ENCODE results near the gene UHRF2. TPM values are rescaled to one million over a fixed set of nuclear protein-coding genes. Genes with fewer than 3 reads are reported as not detected.

Gene UHRF2
- polyA plus RNA-seq, 4 donors = 55.0 to 82.6 (median 70.4) TPM

- no peak for DNase-seq (ENCODE audit: low read depth in 4 of 4, low spot score in 2 of 4)
Observed at GRCh38 chr9:6552498-6553121, 139.6 kb downstream of the UHRF2 start.

- DNase-seq (ENCODE audit: low read depth in 4 of 4, low spot score in 2 of 4) = no peak
Observed at GRCh38 chr9:6553866-6554265, 140.9 kb downstream of the UHRF2 start.

Other genes with a start within 250 kb of the UHRF2 start
- 10 to 100 TPM in 1 of 4 donors, 1 to 10 TPM in 3; 6.1 to 14.1 (median 8.1) TPM for gene IL33, start 197.4 kb upstream of the UHRF2 start, polyA plus RNA-seq (ENCODE audit: insufficient read length in 4 of 4)
- not detected for gene TPD52L3, start 84.8 kb upstream of the UHRF2 start, polyA plus RNA-seq (ENCODE audit: insufficient read length in 4 of 4)
- 10 to 100 TPM; 18.2 to 22.7 (median 20.2) TPM for gene GLDC, start 232.5 kb downstream of the UHRF2 start, polyA plus RNA-seq (ENCODE audit: insufficient read length in 4 of 4)